H1 (cell line): ENCODE data around the gene RIOK3. TPM values are rescaled to one million over a fixed set of nuclear protein-coding genes. Genes with fewer than 3 reads are reported as not detected.

Experiments used
- EP300 ChIP-seq, 2 experiments: IDR thresholded peaks; 1 replicate in 1 of 2; 2 replicates in 1 of 2; pipeline ENCODE4 v1.6.1; 2011 to 2012; ENCODE audit warnings: low read depth in 2 of 2, low read length in 2 of 2, mild to moderate bottlenecking in 2 of 2, borderline replicate concordance in 1 of 2, inconsistent platforms in 1 of 2, moderate library complexity in 1 of 2
- JUND ChIP-seq: IDR thresholded peaks from 2 replicates; pipeline ENCODE4 v1.6.1; 2011; ENCODE audit warnings: mild to moderate bottlenecking, improper control_type of control experiment, low read length
- NANOG ChIP-seq: IDR thresholded peaks from 2 replicates; pipeline ENCODE4 v1.6.1; 2011; ENCODE audit warnings: low read length, low read depth, mild to moderate bottlenecking, inconsistent platforms; ENCODE audit not compliant: insufficient read depth, poor library complexity, severe bottlenecking
- POLR2A ChIP-seq, 2 experiments: IDR thresholded peaks; 1 replicate in 1 of 2; 2 replicates in 1 of 2; pipeline ENCODE4 v1.6.1; 2011; ENCODE audit warnings: low read depth in 2 of 2, low read length in 2 of 2, mild to moderate bottlenecking in 2 of 2; ENCODE audit errors: control extremely low read depth in 1 of 2
- SIRT6 ChIP-seq: IDR thresholded peaks from one replicate; pipeline ENCODE4 v1.7.1; 2012; ENCODE audit warnings: low read length, inconsistent platforms
- SUZ12 ChIP-seq: fragments of 200-600 bp; sonication (generic); IDR thresholded peaks from 2 replicates; pipeline ENCODE4 v1.6.1; 2012; ENCODE audit warnings: mild to moderate bottlenecking, inconsistent platforms, low read length, moderate library complexity, mixed read lengths
- YY1 ChIP-seq: IDR thresholded peaks from 2 replicates; pipeline ENCODE4 v1.6.1; 2011; ENCODE audit warnings: low read depth, mild to moderate bottlenecking, low read length
- polyA plus RNA-seq, 7 experiments: library from polyadenylated mRNA; depleted of rRNA in 3 of 7; stranded (reverse) in 5 of 7; unstranded in 2 of 7; fragments of >200 nt in 5 of 7; fragments of 200-250 nt in 2 of 7; gene quantifications; 1 replicate in 5 of 7; 2 replicates in 1 of 7; 4 replicates in 1 of 7; pipeline versions ENCODE4 v1.2.1 to v1.2.3, GENCODE V29; 2011 to 2013; ENCODE audit warnings: missing spikeins in 2 of 7, mixed read lengths in 2 of 7
- total RNA-seq: library from RNA; stranded (reverse); fragmentation: NEBNext Ultra II Directional; extraction: Animal tissue kit (Norgen Biotek cat#: 25700); gene quantifications from 2 replicates; pipeline ENCODE4 v1.2.1, GENCODE V29; 2021

RIOK3 gene
- total and polyA plus RNA-seq, 2 of the 8 experiments (the other 6 are each of a cell fraction or from before 2014, with no cell fraction given) = 7.5 to 24.3 TPM

- no peak for TF ChIP-seq SUZ12
- no peak for TF ChIP-seq EP300 (IDR thresholded peaks at IDR 0.05; ENCODE audit: borderline replicate concordance in 1 of 2, low read depth in 2 of 2, low read length in 2 of 2)
- TF ChIP-seq NANOG = no peak
- no peak for TF ChIP-seq SIRT6
- no peak for TF ChIP-seq YY1
- no peak for TF ChIP-seq JUND
- no peak for TF ChIP-seq POLR2A (IDR thresholded peaks at IDR 0.05; ENCODE audit: control extremely low read depth in 1 of 2, low read depth in 2 of 2, low read length in 2 of 2)
These were observed 1.6 kb upstream of the RIOK3 start (continued) for GRCh38 chr18:23451491-23451890.
